H1 (cell line): ENCODE data around the gene FLVCR2. TPM values are rescaled to one million over a fixed set of nuclear protein-coding genes. Genes with fewer than 3 reads are reported as not detected.

Experiments used
- BCL11A ChIP-seq, 2 experiments: IDR thresholded peaks; one replicate each; pipeline ENCODE4 v1.6.1; 2011; ENCODE audit warnings: low read depth in 2 of 2, low read length in 2 of 2, mild to moderate bottlenecking in 2 of 2
- BRCA1 ChIP-seq: IDR thresholded peaks from 2 replicates; pipeline ENCODE4 v1.6.1; 2012; ENCODE audit warnings: low read depth, low read length, improper control_type of control experiment
- CBX8 ChIP-seq: fragments of 300-800, 300-1000 bp; sonication (generic); IDR thresholded peaks from 2 replicates; pipeline ENCODE4 v1.7.1; 2016; ENCODE audit warnings: low read depth, low read length, borderline replicate concordance
- CHD1 ChIP-seq: IDR thresholded peaks from 2 replicates; pipeline ENCODE4 v1.6.1; 2012; ENCODE audit warnings: low read depth, low read length, improper control_type of control experiment
- CHD2 ChIP-seq: IDR thresholded peaks from 2 replicates; pipeline ENCODE4 v1.6.1; 2012; ENCODE audit warnings: low read length, improper control_type of control experiment
- EP300 ChIP-seq, 2 experiments: IDR thresholded peaks; 1 replicate in 1 of 2; 2 replicates in 1 of 2; pipeline ENCODE4 v1.6.1; 2011 to 2012; ENCODE audit warnings: low read depth in 2 of 2, low read length in 2 of 2, mild to moderate bottlenecking in 2 of 2, borderline replicate concordance in 1 of 2, inconsistent platforms in 1 of 2, moderate library complexity in 1 of 2
- EZH2 ChIP-seq: fragments of 200-600 bp; sonication (generic); IDR thresholded peaks from 2 replicates; pipeline ENCODE4 v1.7.1; 2012; ENCODE audit warnings: low read depth, mild to moderate bottlenecking, moderate library complexity, low read length, inconsistent platforms; ENCODE audit not compliant: severe bottlenecking
- KDM5A ChIP-seq: fragments of 200-600 bp; IDR thresholded peaks from 2 replicates; pipeline ENCODE4 v1.7.1; 2012; ENCODE audit warnings: mild to moderate bottlenecking, low read length, inconsistent platforms, mixed read lengths
- NANOG ChIP-seq: IDR thresholded peaks from 2 replicates; pipeline ENCODE4 v1.6.1; 2011; ENCODE audit warnings: low read length, low read depth, mild to moderate bottlenecking, inconsistent platforms; ENCODE audit not compliant: insufficient read depth, poor library complexity, severe bottlenecking
- POU5F1 ChIP-seq: IDR thresholded peaks from 2 replicates; pipeline ENCODE4 v1.6.1; 2011; ENCODE audit warnings: low read depth, mild to moderate bottlenecking, low read length, moderate library complexity
- RAD21 ChIP-seq, 2 experiments: IDR thresholded peaks in 1 of 2; conservative IDR thresholded peaks in 1 of 2; 2 replicates each; pipeline ENCODE4 v1.6.1; 2011; ENCODE audit warnings: low read depth in 2 of 2, low read length in 2 of 2, improper control_type of control experiment in 1 of 2, inconsistent platforms in 1 of 2, mild to moderate bottlenecking in 1 of 2, moderate library complexity in 1 of 2
- RXRA ChIP-seq: IDR thresholded peaks from 2 replicates; pipeline ENCODE4 v1.6.1; 2011; ENCODE audit warnings: low read depth, mild to moderate bottlenecking, low read length, moderate library complexity; ENCODE audit not compliant: insufficient read depth
- SAP30 ChIP-seq: fragments of 300-600 bp; sonication (generic); IDR thresholded peaks from 2 replicates; pipeline ENCODE4 v1.7.1; 2012; ENCODE audit warnings: low read length, moderate library complexity, mild to moderate bottlenecking, inconsistent platforms; ENCODE audit not compliant: insufficient read depth, insufficient replicate concordance
- SP1 ChIP-seq: IDR thresholded peaks from 2 replicates; pipeline ENCODE4 v1.6.1; 2011; ENCODE audit warnings: low read depth, low read length
- SUZ12 ChIP-seq: fragments of 200-600 bp; sonication (generic); IDR thresholded peaks from 2 replicates; pipeline ENCODE4 v1.6.1; 2012; ENCODE audit warnings: mild to moderate bottlenecking, inconsistent platforms, low read length, moderate library complexity, mixed read lengths
- TAF7 ChIP-seq: optimal IDR thresholded peaks from 2 replicates; pipeline ENCODE3; 2011; ENCODE audit warnings: low read depth, mild to moderate bottlenecking, inconsistent platforms, low read length, moderate library complexity, borderline replicate concordance
- YY1 ChIP-seq: IDR thresholded peaks from 2 replicates; pipeline ENCODE4 v1.6.1; 2011; ENCODE audit warnings: low read depth, mild to moderate bottlenecking, low read length
- polyA plus RNA-seq, 7 experiments: library from polyadenylated mRNA; depleted of rRNA in 3 of 7; stranded (reverse) in 5 of 7; unstranded in 2 of 7; fragments of >200 nt in 5 of 7; fragments of 200-250 nt in 2 of 7; gene quantifications; 1 replicate in 5 of 7; 2 replicates in 1 of 7; 4 replicates in 1 of 7; pipeline versions ENCODE4 v1.2.1 to v1.2.3, GENCODE V29; 2011 to 2013; ENCODE audit warnings: missing spikeins in 2 of 7, mixed read lengths in 2 of 7
- total RNA-seq: library from RNA; stranded (reverse); fragmentation: NEBNext Ultra II Directional; extraction: Animal tissue kit (Norgen Biotek cat#: 25700); gene quantifications from 2 replicates; pipeline ENCODE4 v1.2.1, GENCODE V29; 2021
- TF ChIP-seq, protein P1 (sequence below): IDR thresholded peaks from 2 replicates; pipeline ENCODE4 v1.6.1; 2012; ENCODE audit warnings: inconsistent platforms
- TF ChIP-seq, protein P2 (sequence below): IDR thresholded peaks from 2 replicates; pipeline ENCODE4 v1.6.1; 2011; ENCODE audit warnings: low read depth, mild to moderate bottlenecking, low read length; ENCODE audit not compliant: insufficient read depth

Gene FLVCR2
- total and polyA plus RNA-seq, 2 of the 8 experiments (the other 6 are each of a cell fraction or from before 2014, with no cell fraction given) = 7.1 to 8.2 TPM

DNA sequence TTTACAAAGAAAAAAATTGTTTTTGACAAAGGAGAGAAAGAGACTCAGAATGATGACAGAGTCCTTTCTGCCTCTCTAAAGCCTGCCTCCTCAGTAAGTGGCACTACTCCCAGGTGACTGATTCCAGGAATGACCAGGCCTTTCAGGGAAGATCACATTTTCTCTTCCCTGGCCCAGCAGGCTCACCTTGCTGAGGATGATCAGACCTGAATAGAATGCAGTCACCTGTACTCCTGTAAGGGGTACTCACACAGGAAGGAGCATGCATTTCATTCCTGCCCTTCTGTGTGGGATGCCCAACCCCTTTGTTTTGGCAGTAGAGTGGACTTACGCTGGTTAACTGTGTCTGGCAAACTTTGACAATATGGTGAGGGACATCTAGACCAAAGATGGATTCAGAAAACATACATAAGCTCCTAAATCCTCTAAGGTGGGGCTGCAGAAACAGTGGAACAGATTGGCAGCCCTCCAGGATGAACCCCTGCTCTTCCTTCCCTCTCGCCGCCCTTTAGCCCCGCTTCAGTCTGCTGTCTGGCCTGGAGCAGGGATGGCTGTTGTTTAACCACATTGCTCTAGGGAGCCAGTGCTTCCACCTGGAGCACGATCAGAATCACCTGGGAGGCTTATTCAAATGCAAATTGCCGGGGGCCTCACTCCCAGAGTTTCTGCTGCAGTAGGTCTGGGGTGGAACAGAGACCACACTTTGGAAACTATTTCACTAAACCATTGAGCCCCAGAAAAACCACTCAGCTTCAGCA, 52.5 kb downstream of the FLVCR2 start (continued):
- TF ChIP-seq RAD21 (IDR thresholded peaks at IDR 0.05 in 1 of 2, conservative IDR thresholded peaks at IDR 0.05 in 1 of 2; ENCODE audit: low read depth in 2 of 2, low read length in 2 of 2) (peak in 1 of 2 experiments; percentile 8; a peak in 1 of 4 replicates), CBX8 (no peak), NANOG (peak; percentile 63), BCL11A (IDR thresholded peaks at IDR 0.05; ENCODE audit: low read depth in 2 of 2, low read length in 2 of 2) (no peak), SUZ12 (no peak), TAF7 (peak; percentile 29), RXRA (no peak), SP1 (peak; percentile 68), SAP30 (no peak), BRCA1 (no peak), EP300 (IDR thresholded peaks at IDR 0.05; ENCODE audit: borderline replicate concordance in 1 of 2, low read depth in 2 of 2, low read length in 2 of 2) (0 out of 3 replicates have a peak, but pooled peaks of 1 of the 2 experiments have one; percentile 28), CHD2 (no peak), EZH2 (no peak), YY1 (0 out of 2 replicates have a peak, but pooled peaks have one; percentile 23), KDM5A (no peak), POU5F1 (peak; percentile 94), CHD1 (no peak)
- TF ChIP-seq, protein P1, sequence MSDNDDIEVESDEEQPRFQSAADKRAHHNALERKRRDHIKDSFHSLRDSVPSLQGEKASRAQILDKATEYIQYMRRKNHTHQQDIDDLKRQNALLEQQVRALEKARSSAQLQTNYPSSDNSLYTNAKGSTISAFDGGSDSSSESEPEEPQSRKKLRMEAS = peak; percentile 42; the same call in 1 of the 2 replicates
- TF ChIP-seq, protein P2, sequence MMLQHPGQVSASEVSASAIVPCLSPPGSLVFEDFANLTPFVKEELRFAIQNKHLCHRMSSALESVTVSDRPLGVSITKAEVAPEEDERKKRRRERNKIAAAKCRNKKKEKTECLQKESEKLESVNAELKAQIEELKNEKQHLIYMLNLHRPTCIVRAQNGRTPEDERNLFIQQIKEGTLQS = no peak
